Measurements from ENCODE around the gene RRAGD. TPM values are rescaled to one million over a fixed set of nuclear protein-coding genes. Genes with fewer than 3 reads are reported as not detected.
"Not testable (repeated sequence)": the region's sequence is repeated elsewhere in the genome, so short reads cannot be mapped to it uniquely, and the experiment has no call there.

The RRAGD gene
- total RNA-seq, 1 donor from 2014 or later, result 160 TPM

- DNase-seq, result no peak
- intact Hi-C loops (cut with micrococcal nuclease), result no loop called here
- no peak for ATAC-seq
These were observed 2.1 kb upstream of the RRAGD start for GRCh38 chr6:89414215-89414614.

GRCh38 chr6:89413006-89413400 is 930 bp upstream of the RRAGD start:
- intact Hi-C loops (cut with micrococcal nuclease), result no loop called here
- no peak for DNase-seq
- no peak for ATAC-seq

GRCh38 chr6:89411145-89412070 is 665 bp downstream of the RRAGD start:
- intact Hi-C loops (cut with micrococcal nuclease), result no loop called here
- peak; percentile 59 for ATAC-seq
- DNase-seq, result peak; percentile 62

- no peak for ATAC-seq
- intact Hi-C loops (cut with micrococcal nuclease), result no loop called here
- no peak for DNase-seq
These were observed 1.3 kb downstream of the RRAGD start for GRCh38 chr6:89410788-89411144.

- ATAC-seq (no peak), DNase-seq (no peak)
- intact Hi-C loops (cut with micrococcal nuclease), result no loop called here
These were observed 1.8 kb downstream of the RRAGD start for GRCh38 chr6:89410231-89410761.

GRCh38 chr6:89409461-89410035 is 2.5 kb downstream of the RRAGD start:
- DNase-seq, result peak; percentile 37
- intact Hi-C loops (cut with micrococcal nuclease), result no loop called here
- peak; percentile 44 for ATAC-seq

GRCh38 chr6:89406141-89406540 is 5.9 kb downstream of the RRAGD start:
- DNase-seq (no peak), ATAC-seq (no peak)
- intact Hi-C loops (cut with micrococcal nuclease), result no loop called here

GRCh38 chr6:89404512-89404911 is 7.6 kb downstream of the RRAGD start:
- intact Hi-C loops (cut with micrococcal nuclease), result no loop called here
- ATAC-seq (no peak), DNase-seq (no peak)

- intact Hi-C loops (cut with micrococcal nuclease), result no loop called here
- no peak for ATAC-seq
- no peak for DNase-seq
These were observed 9.3 kb downstream of the RRAGD start for GRCh38 chr6:89402776-89403175.

- ATAC-seq, result peak; percentile 11
- intact Hi-C loops (cut with micrococcal nuclease), result no loop called here
- no peak for DNase-seq
These were observed 11.1 kb downstream of the RRAGD start for GRCh38 chr6:89400912-89401399.

- intact Hi-C loops (cut with micrococcal nuclease), result no loop called here
- no peak for ATAC-seq
- DNase-seq, result no peak
These were observed 12.0 kb downstream of the RRAGD start for GRCh38 chr6:89400050-89400449.

GRCh38 chr6:89398762-89399525 is 13.1 kb downstream of the RRAGD start:
- DNase-seq (no peak), ATAC-seq (no peak)
- intact Hi-C loops (cut with micrococcal nuclease), result no loop called here

GRCh38 chr6:89397884-89398283 is 14.2 kb downstream of the RRAGD start:
- ATAC-seq; DNase-seq; intact Hi-C loops (cut with micrococcal nuclease): not testable (repeated sequence)

- DNase-seq (no peak), ATAC-seq (no peak)
- intact Hi-C loops (cut with micrococcal nuclease), result no loop called here
These were observed 18.4 kb downstream of the RRAGD start for GRCh38 chr6:89393659-89394058.

GRCh38 chr6:89392823-89393222 is 19.2 kb downstream of the RRAGD start:
- ATAC-seq, result no peak
- DNase-seq, result no peak
- intact Hi-C loops (cut with micrococcal nuclease), result no loop called here

GRCh38 chr6:89388846-89389245 is 23.2 kb downstream of the RRAGD start:
- intact Hi-C loops (cut with micrococcal nuclease), result no loop called here
- ATAC-seq, result no peak

GRCh38 chr6:89387516-89388201 is 24.4 kb downstream of the RRAGD start:
- ATAC-seq (no peak), DNase-seq (no peak)
- intact Hi-C loops (cut with micrococcal nuclease), result no loop called here

More at GRCh38 chr6:89388846-89389245, 23.2 kb downstream of the RRAGD start:
- no peak for DNase-seq

- ATAC-seq, result no peak
- intact Hi-C loops (cut with micrococcal nuclease), result no loop called here
- no peak for DNase-seq
These were observed 25.1 kb downstream of the RRAGD start for GRCh38 chr6:89386917-89387491.

- no peak for DNase-seq
- ATAC-seq, result no peak
- intact Hi-C loops (cut with micrococcal nuclease), result no loop called here
These were observed 26.2 kb downstream of the RRAGD start for GRCh38 chr6:89385846-89386245.
